Measurements from ENCODE around the gene UXS1. TPM values are rescaled to one million over a fixed set of nuclear protein-coding genes. Genes with fewer than 3 reads are reported as not detected.

UXS1 gene
- total and polyA plus RNA-seq, 2 of the 8 experiments (the other 6 are each of a cell fraction or from before 2014, with no cell fraction given): 44.5 to 63.4 TPM

DNA sequence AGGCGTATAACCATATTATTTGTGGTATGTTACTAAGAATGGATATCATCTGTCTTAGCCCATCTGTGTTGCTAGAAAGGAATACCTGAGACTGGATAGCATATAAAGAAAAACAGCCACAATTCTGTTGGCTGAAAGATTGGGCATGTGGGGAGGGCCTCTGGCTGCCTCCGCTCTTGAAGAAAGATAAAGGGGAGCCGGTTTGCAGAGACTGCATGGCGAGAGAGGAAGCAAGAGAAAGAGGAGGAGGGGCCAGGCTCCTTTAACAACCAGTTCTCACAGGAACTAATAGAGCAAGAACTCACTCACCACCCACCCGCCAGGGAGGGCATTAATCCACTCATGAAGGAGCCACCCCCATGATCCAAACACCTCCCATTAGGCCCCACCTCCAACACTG, 29.2 kb upstream of the UXS1 start (continued):
- TF ChIP-seq, protein P1, sequence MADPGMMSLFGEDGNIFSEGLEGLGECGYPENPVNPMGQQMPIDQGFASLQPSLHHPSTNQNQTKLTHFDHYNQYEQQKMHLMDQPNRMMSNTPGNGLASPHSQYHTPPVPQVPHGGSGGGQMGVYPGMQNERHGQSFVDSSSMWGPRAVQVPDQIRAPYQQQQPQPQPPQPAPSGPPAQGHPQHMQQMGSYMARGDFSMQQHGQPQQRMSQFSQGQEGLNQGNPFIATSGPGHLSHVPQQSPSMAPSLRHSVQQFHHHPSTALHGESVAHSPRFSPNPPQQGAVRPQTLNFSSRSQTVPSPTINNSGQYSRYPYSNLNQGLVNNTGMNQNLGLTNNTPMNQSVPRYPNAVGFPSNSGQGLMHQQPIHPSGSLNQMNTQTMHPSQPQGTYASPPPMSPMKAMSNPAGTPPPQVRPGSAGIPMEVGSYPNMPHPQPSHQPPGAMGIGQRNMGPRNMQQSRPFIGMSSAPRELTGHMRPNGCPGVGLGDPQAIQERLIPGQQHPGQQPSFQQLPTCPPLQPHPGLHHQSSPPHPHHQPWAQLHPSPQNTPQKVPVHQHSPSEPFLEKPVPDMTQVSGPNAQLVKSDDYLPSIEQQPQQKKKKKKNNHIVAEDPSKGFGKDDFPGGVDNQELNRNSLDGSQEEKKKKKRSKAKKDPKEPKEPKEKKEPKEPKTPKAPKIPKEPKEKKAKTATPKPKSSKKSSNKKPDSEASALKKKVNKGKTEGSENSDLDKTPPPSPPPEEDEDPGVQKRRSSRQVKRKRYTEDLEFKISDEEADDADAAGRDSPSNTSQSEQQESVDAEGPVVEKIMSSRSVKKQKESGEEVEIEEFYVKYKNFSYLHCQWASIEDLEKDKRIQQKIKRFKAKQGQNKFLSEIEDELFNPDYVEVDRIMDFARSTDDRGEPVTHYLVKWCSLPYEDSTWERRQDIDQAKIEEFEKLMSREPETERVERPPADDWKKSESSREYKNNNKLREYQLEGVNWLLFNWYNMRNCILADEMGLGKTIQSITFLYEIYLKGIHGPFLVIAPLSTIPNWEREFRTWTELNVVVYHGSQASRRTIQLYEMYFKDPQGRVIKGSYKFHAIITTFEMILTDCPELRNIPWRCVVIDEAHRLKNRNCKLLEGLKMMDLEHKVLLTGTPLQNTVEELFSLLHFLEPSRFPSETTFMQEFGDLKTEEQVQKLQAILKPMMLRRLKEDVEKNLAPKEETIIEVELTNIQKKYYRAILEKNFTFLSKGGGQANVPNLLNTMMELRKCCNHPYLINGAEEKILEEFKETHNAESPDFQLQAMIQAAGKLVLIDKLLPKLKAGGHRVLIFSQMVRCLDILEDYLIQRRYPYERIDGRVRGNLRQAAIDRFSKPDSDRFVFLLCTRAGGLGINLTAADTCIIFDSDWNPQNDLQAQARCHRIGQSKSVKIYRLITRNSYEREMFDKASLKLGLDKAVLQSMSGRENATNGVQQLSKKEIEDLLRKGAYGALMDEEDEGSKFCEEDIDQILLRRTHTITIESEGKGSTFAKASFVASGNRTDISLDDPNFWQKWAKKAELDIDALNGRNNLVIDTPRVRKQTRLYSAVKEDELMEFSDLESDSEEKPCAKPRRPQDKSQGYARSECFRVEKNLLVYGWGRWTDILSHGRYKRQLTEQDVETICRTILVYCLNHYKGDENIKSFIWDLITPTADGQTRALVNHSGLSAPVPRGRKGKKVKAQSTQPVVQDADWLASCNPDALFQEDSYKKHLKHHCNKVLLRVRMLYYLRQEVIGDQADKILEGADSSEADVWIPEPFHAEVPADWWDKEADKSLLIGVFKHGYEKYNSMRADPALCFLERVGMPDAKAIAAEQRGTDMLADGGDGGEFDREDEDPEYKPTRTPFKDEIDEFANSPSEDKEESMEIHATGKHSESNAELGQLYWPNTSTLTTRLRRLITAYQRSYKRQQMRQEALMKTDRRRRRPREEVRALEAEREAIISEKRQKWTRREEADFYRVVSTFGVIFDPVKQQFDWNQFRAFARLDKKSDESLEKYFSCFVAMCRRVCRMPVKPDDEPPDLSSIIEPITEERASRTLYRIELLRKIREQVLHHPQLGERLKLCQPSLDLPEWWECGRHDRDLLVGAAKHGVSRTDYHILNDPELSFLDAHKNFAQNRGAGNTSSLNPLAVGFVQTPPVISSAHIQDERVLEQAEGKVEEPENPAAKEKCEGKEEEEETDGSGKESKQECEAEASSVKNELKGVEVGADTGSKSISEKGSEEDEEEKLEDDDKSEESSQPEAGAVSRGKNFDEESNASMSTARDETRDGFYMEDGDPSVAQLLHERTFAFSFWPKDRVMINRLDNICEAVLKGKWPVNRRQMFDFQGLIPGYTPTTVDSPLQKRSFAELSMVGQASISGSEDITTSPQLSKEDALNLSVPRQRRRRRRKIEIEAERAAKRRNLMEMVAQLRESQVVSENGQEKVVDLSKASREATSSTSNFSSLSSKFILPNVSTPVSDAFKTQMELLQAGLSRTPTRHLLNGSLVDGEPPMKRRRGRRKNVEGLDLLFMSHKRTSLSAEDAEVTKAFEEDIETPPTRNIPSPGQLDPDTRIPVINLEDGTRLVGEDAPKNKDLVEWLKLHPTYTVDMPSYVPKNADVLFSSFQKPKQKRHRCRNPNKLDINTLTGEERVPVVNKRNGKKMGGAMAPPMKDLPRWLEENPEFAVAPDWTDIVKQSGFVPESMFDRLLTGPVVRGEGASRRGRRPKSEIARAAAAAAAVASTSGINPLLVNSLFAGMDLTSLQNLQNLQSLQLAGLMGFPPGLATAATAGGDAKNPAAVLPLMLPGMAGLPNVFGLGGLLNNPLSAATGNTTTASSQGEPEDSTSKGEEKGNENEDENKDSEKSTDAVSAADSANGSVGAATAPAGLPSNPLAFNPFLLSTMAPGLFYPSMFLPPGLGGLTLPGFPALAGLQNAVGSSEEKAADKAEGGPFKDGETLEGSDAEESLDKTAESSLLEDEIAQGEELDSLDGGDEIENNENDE (IDR thresholded peaks at IDR 0.05; ENCODE audit: insufficient replicate concordance, low read length): no peak
- no peak for TF ChIP-seq GABPA (IDR thresholded peaks at IDR 0.05; ENCODE audit: borderline replicate concordance, insufficient read depth, low read length)
- TF ChIP-seq, protein P2, sequence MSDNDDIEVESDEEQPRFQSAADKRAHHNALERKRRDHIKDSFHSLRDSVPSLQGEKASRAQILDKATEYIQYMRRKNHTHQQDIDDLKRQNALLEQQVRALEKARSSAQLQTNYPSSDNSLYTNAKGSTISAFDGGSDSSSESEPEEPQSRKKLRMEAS (IDR thresholded peaks at IDR 0.05): no peak
- TF ChIP-seq, protein P3, sequence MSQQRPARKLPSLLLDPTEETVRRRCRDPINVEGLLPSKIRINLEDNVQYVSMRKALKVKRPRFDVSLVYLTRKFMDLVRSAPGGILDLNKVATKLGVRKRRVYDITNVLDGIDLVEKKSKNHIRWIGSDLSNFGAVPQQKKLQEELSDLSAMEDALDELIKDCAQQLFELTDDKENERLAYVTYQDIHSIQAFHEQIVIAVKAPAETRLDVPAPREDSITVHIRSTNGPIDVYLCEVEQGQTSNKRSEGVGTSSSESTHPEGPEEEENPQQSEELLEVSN (IDR thresholded peaks at IDR 0.05): no peak
- TF ChIP-seq, protein P4, sequence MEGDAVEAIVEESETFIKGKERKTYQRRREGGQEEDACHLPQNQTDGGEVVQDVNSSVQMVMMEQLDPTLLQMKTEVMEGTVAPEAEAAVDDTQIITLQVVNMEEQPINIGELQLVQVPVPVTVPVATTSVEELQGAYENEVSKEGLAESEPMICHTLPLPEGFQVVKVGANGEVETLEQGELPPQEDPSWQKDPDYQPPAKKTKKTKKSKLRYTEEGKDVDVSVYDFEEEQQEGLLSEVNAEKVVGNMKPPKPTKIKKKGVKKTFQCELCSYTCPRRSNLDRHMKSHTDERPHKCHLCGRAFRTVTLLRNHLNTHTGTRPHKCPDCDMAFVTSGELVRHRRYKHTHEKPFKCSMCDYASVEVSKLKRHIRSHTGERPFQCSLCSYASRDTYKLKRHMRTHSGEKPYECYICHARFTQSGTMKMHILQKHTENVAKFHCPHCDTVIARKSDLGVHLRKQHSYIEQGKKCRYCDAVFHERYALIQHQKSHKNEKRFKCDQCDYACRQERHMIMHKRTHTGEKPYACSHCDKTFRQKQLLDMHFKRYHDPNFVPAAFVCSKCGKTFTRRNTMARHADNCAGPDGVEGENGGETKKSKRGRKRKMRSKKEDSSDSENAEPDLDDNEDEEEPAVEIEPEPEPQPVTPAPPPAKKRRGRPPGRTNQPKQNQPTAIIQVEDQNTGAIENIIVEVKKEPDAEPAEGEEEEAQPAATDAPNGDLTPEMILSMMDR (IDR thresholded peaks at IDR 0.05; ENCODE audit: control extremely low read depth in 1 of 3, insufficient read depth in 1 of 3, low read depth in 1 of 3, low read length in 3 of 3): no peak
- TF ChIP-seq NRF1 (IDR thresholded peaks at IDR 0.05; ENCODE audit: low read depth, low read length): no peak

Measured in H1 (cell line).